ENCODE results near the gene GCSAM.

Gene GCSAM

GRCh38 chr3:112095731-112096130, 37.3 kb downstream of the GCSAM start:
- WGBS, 2 donors (ENCODE audit: extremely low coverage in 2 of 2, insufficient read length in 2 of 2, insufficient replicate concordance in 1 of 2): no CpG with 5 or more reads among the region's 2 CpGs
- no peaks in the 10 kb centered on the region for H3K79me1 ChIP-seq (ENCODE audit: low read depth, low read length)
- H3K4me3 ChIP-seq (ENCODE audit: low read length in 2 of 2): no peak overlapping the region
- no peak overlapping the region for H2BK5ac ChIP-seq (ENCODE audit: low read length)
- H3K36me3 ChIP-seq (replicated peaks in 1 of 2; ENCODE audit: control insufficient read depth in 2 of 2, insufficient read depth in 2 of 2, low read length in 2 of 2): no peaks in the 10 kb centered on the region
- no peak overlapping the region for H3K4me2 ChIP-seq (ENCODE audit: insufficient read depth, low read length, poor library complexity, severe bottlenecking)
- peaks cover 14% of the 10 kb centered on the region in 2 donors for H3K4me1 ChIP-seq (ENCODE audit: control insufficient read depth in 2 of 2, insufficient read depth in 1 of 2, low read depth in 1 of 2, low read length in 2 of 2)
- H2AK5ac ChIP-seq (ENCODE audit: low read depth, low read length): no peak overlapping the region
- no peaks in the 10 kb centered on the region for H3K27me3 ChIP-seq (ENCODE audit: control insufficient read depth in 3 of 3, insufficient read depth in 3 of 3, low read depth in 1 of 3, low read length in 3 of 3)
- H2BK12ac ChIP-seq (ENCODE audit: low read length): no peak overlapping the region
- no peak overlapping the region for H3K9ac ChIP-seq (ENCODE audit: low read depth, low read length, poor library complexity)
- H2BK120ac ChIP-seq (ENCODE audit: low read depth, low read length): no peak overlapping the region
- no peak overlapping the region for H2AFZ ChIP-seq (ENCODE audit: low read length)
- H3K9me3 ChIP-seq (replicated peaks in 1 of 2; ENCODE audit: control insufficient read depth in 2 of 2, insufficient read depth in 1 of 2, low read depth in 1 of 2, low read length in 2 of 2): no peaks in the 10 kb centered on the region
- DNase-seq (ENCODE audit: low spot score): no peak
- H3K14ac ChIP-seq (ENCODE audit: low read length): no peak overlapping the region
- H3K23ac ChIP-seq (ENCODE audit: low read depth, low read length, poor library complexity): no peak overlapping the region
- H3K27ac ChIP-seq (replicated peaks; ENCODE audit: low read length): no peak overlapping the region
- H4K8ac ChIP-seq (ENCODE audit: low read depth, low read length): no peak overlapping the region
- no peak overlapping the region for H2BK15ac ChIP-seq (ENCODE audit: low read length)
- H4K91ac ChIP-seq (ENCODE audit: low read depth, low read length, poor library complexity): no peak overlapping the region
- no peak overlapping the region for H3K4ac ChIP-seq (ENCODE audit: low read length)
- H3K18ac ChIP-seq (ENCODE audit: low read length): no peak overlapping the region

DNA sequence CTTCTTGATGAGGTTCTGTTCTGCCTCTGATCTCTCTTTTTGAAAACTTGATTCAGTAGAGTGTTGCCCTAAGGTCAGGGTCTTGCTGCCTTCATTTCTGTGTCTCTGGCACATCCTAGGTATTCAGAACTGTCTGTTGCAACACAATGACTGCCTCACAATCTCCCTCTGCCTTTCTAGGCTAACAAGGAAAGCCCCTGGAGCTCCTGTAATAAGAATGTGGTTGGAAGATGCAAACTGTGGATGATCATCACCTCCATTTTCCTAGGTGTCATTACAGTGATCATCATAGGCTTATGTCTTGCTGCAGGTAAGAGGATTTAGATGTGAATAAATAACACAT, 39.9 kb downstream of the GCSAM start:
- H3K79me1 ChIP-seq (ENCODE audit: low read depth, low read length): no peaks in the 10 kb centered on the region
- H3K4me2 ChIP-seq (ENCODE audit: insufficient read depth, low read length, poor library complexity, severe bottlenecking): no peak overlapping the region
- H3K27ac ChIP-seq (replicated peaks; ENCODE audit: low read length): no peak overlapping the region
- no peaks in the 10 kb centered on the region for H3K27me3 ChIP-seq (ENCODE audit: control insufficient read depth in 3 of 3, insufficient read depth in 3 of 3, low read depth in 1 of 3, low read length in 3 of 3)
- peaks cover 14 to 19% of the 10 kb centered on the region in 2 donors for H3K4me1 ChIP-seq (ENCODE audit: control insufficient read depth in 2 of 2, insufficient read depth in 1 of 2, low read depth in 1 of 2, low read length in 2 of 2)
- no peaks in the 10 kb centered on the region for H3K36me3 ChIP-seq (replicated peaks in 1 of 2; ENCODE audit: control insufficient read depth in 2 of 2, insufficient read depth in 2 of 2, low read length in 2 of 2)
- no peak overlapping the region for H4K91ac ChIP-seq (ENCODE audit: low read depth, low read length, poor library complexity)
- H2AK5ac ChIP-seq (ENCODE audit: low read depth, low read length): no peak overlapping the region
- H3K4ac ChIP-seq (ENCODE audit: low read length): no peak overlapping the region
- H3K4me3 ChIP-seq (ENCODE audit: low read length in 2 of 2): no peak overlapping the region
- H3K14ac ChIP-seq (ENCODE audit: low read length): no peak overlapping the region
- H3K18ac ChIP-seq (ENCODE audit: low read length): no peak overlapping the region
- H2AFZ ChIP-seq (ENCODE audit: low read length): peak overlapping the region; percentile 78
- H2BK120ac ChIP-seq (ENCODE audit: low read depth, low read length): no peak overlapping the region
- H2BK15ac ChIP-seq (ENCODE audit: low read length): no peak overlapping the region
- no peak overlapping the region for H2BK5ac ChIP-seq (ENCODE audit: low read length)
- H3K23ac ChIP-seq (ENCODE audit: low read depth, low read length, poor library complexity): no peak overlapping the region
- no peaks in the 10 kb centered on the region for H3K9me3 ChIP-seq (replicated peaks in 1 of 2; ENCODE audit: control insufficient read depth in 2 of 2, insufficient read depth in 1 of 2, low read depth in 1 of 2, low read length in 2 of 2)
- no peak for DNase-seq (ENCODE audit: low spot score)
- no peak overlapping the region for H2BK12ac ChIP-seq (ENCODE audit: low read length)
- no peak overlapping the region for H4K8ac ChIP-seq (ENCODE audit: low read depth, low read length)
- no peak overlapping the region for H3K9ac ChIP-seq (ENCODE audit: low read depth, low read length, poor library complexity)

DNA sequence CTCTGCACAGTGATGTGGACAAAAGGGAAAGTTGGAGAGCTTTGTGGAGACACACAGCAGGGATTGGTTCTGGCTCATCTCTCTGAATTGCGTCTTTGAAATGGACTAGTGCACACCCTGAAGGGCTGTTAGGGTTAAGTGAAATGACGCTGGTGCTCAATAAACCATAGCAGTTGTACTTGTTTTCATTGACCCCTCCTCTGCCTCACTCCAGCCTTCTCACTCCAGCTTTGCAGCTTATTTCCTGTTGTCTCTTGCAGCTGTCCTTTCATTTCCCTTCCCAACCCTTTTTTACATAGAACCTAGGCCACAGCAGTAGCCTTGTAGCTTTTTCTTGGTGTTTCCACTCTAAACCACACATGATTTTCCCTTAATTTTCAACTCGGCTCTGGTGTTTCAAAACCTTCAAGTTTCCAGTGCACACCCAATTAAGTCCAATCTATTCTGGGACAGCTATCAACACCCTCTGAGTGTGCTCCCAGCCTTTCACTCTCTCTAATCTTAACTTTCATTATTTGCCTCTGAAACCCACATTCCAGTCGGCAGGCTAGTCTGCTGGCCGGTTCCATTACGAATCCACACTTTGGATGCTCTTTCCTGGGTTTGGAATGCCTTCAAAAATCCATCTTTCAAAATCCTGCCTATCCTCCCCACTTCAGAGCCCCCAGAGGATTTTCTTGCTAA, 40.4 kb downstream of the GCSAM start:
- Histone ChIP-seq H3K27me3 (ENCODE audit: control insufficient read depth in 3 of 3, insufficient read depth in 3 of 3, low read depth in 1 of 3, low read length in 3 of 3) (peaks cover 0 to 5% (median 1%) of the 10 kb centered on the region in 3 experiments), H3K18ac (ENCODE audit: low read length) (no peak overlapping the region), H3K4me2 (ENCODE audit: insufficient read depth, low read length, poor library complexity, severe bottlenecking) (no peak overlapping the region), H3K4me1 (ENCODE audit: control insufficient read depth in 2 of 2, insufficient read depth in 1 of 2, low read depth in 1 of 2, low read length in 2 of 2) (peaks cover 14 to 19% of the 10 kb centered on the region in 2 donors), H3K23ac (ENCODE audit: low read depth, low read length, poor library complexity) (no peak overlapping the region), H3K9ac (ENCODE audit: low read depth, low read length, poor library complexity) (no peak overlapping the region), H3K4me3 (ENCODE audit: low read length in 2 of 2) (no peak overlapping the region), H3K14ac (ENCODE audit: low read length) (no peak overlapping the region), H2AFZ (ENCODE audit: low read length) (peak overlapping the region; percentile 78), H2BK12ac (ENCODE audit: low read length) (no peak overlapping the region), H3K9me3 (replicated peaks in 1 of 2; ENCODE audit: control insufficient read depth in 2 of 2, insufficient read depth in 1 of 2, low read depth in 1 of 2, low read length in 2 of 2) (no peaks in the 10 kb centered on the region), H2BK5ac (ENCODE audit: low read length) (no peak overlapping the region), H3K27ac (replicated peaks; ENCODE audit: low read length) (no peak overlapping the region), H2BK120ac (ENCODE audit: low read depth, low read length) (no peak overlapping the region), H3K79me1 (ENCODE audit: low read depth, low read length) (no peaks in the 10 kb centered on the region), H4K91ac (ENCODE audit: low read depth, low read length, poor library complexity) (no peak overlapping the region), H4K8ac (ENCODE audit: low read depth, low read length) (no peak overlapping the region), H3K36me3 (replicated peaks in 1 of 2; ENCODE audit: control insufficient read depth in 2 of 2, insufficient read depth in 2 of 2, low read length in 2 of 2) (no peaks in the 10 kb centered on the region), H3K4ac (ENCODE audit: low read length) (no peak overlapping the region), H2BK15ac (ENCODE audit: low read length) (no peak overlapping the region), H2AK5ac (ENCODE audit: low read depth, low read length) (no peak overlapping the region)
- no CpG with 5 or more reads among the region's 6 CpGs for WGBS, 2 donors (ENCODE audit: extremely low coverage in 2 of 2, insufficient read length in 2 of 2, insufficient replicate concordance in 1 of 2)
- DNase-seq (ENCODE audit: low spot score): no peak

DNA sequence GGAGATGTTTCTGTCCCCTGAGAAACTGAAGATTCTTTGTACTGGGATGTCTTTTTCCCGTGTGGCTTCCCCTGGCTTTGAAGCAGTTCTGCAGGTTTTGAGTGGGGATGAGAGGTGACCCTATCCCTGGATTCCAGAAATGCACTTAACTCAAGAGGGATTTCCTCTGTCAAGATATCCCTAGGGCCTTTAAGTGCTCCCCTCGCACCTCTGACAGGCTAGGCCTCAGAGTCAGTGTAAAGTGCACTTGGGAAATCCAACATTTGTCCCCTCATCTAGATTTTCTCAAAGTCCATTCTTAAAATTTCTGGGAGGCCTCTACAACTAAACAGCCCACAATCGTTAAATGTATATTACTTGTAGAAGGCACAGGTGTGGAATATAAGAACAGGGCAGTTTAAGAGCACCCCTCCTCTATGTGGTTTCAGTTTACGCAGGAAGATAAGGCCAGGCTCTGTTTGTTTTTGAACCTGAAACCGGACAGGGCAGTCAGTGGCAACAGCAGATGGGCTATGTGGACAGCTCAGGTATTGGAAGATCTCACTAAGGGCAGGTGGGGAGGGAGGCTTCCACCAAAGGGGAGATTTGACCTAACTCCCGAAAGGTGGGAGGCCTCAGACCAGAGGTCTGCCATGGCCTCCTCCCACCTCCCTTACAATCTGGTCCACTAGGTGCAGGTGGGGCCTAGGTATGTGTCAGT, 42.0 kb downstream of the GCSAM start:
- no peak for DNase-seq (ENCODE audit: low spot score)
- WGBS, 2 donors (ENCODE audit: extremely low coverage in 2 of 2, insufficient read length in 2 of 2, insufficient replicate concordance in 1 of 2): no CpG with 5 or more reads among the region's 6 CpGs

More for the DNA sequence above, 42.0 kb downstream of the GCSAM start:
- no peak overlapping the region for H3K27ac ChIP-seq (replicated peaks; ENCODE audit: low read length)
- peak overlapping the region; percentile 27 for H3K18ac ChIP-seq (ENCODE audit: low read length)
- no peak overlapping the region for H2BK5ac ChIP-seq (ENCODE audit: low read length)
- H2BK120ac ChIP-seq (ENCODE audit: low read depth, low read length): no peak overlapping the region
- peaks cover 16 to 19% of the 10 kb centered on the region in 2 donors for H3K4me1 ChIP-seq (ENCODE audit: control insufficient read depth in 2 of 2, insufficient read depth in 1 of 2, low read depth in 1 of 2, low read length in 2 of 2)
- H2AK5ac ChIP-seq (ENCODE audit: low read depth, low read length): no peak overlapping the region
- no peak overlapping the region for H3K4ac ChIP-seq (ENCODE audit: low read length)
- peaks cover 0 to 19% (median 8%) of the 10 kb centered on the region in 3 experiments for H3K27me3 ChIP-seq (ENCODE audit: control insufficient read depth in 3 of 3, insufficient read depth in 3 of 3, low read depth in 1 of 3, low read length in 3 of 3)
- H3K79me1 ChIP-seq (ENCODE audit: low read depth, low read length): no peaks in the 10 kb centered on the region
- H4K8ac ChIP-seq (ENCODE audit: low read depth, low read length): no peak overlapping the region
- H3K9ac ChIP-seq (ENCODE audit: low read depth, low read length, poor library complexity): no peak overlapping the region
- H3K4me2 ChIP-seq (ENCODE audit: insufficient read depth, low read length, poor library complexity, severe bottlenecking): no peak overlapping the region
- H2BK12ac ChIP-seq (ENCODE audit: low read length): no peak overlapping the region
- H2BK15ac ChIP-seq (ENCODE audit: low read length): no peak overlapping the region
- no peak overlapping the region for H3K14ac ChIP-seq (ENCODE audit: low read length)
- peak overlapping the region; percentile 21 for H2AFZ ChIP-seq (ENCODE audit: low read length)
- no peaks in the 10 kb centered on the region for H3K9me3 ChIP-seq (replicated peaks in 1 of 2; ENCODE audit: control insufficient read depth in 2 of 2, insufficient read depth in 1 of 2, low read depth in 1 of 2, low read length in 2 of 2)
- no peak overlapping the region for H3K23ac ChIP-seq (ENCODE audit: low read depth, low read length, poor library complexity)
- no peak overlapping the region for H3K4me3 ChIP-seq (ENCODE audit: low read length in 2 of 2)
- H4K91ac ChIP-seq (ENCODE audit: low read depth, low read length, poor library complexity): no peak overlapping the region
- H3K36me3 ChIP-seq (replicated peaks in 1 of 2; ENCODE audit: control insufficient read depth in 2 of 2, insufficient read depth in 2 of 2, low read length in 2 of 2): no peaks in the 10 kb centered on the region
